ENCODE data around the gene VAV2. TPM values are rescaled to one million over a fixed set of nuclear protein-coding genes. Genes with fewer than 3 reads are reported as not detected.
A peak's percentile ranks its signal among the peaks of the same experiment; 100 is the strongest.

The VAV2 gene
- total RNA-seq, 1 donor from 2014 or later = 61.9 TPM

DNA sequence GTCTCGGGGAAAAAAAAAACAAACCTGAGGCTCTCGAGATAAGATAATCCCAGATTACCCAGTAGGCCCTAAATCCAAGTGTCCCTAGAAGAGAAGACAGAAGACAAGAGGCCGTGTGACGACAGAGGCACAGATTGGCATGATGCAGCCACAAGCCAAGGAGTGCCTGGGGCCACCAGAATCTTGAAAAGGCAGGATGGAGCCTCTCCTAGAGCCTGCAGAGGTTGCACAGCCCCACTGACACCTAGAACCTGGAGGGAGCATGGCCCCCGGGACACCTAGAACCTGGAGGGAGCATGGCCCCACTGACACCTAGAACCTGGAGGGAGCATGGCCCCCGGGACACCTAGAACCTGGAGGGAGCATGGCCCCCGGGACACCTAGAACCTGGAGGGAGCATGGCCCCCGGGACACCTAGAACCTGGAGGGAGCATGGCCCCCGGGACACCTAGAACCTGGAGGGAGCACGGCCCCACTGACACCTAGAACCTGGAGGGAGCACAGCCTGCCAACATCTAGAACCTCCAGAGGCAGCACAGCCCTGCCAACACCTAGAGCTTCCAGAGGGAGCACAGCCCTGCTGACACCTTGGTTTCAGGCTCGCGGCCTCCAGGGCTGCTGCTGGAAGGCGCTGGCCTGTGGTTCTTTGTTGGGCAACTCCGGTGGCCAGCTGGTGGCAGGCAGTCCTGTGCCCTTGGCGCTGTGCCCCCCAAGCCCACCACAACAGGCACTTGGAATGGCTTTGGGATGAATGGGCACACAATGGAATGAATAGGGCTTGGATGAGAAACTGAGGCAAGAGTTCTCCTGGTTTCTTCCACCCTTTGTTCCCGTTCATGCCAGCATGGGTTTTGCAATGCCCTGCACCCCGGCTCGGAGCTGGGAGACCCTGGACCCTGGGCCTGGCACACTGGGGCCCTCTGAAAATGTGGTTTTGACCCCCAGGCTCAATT, 39.2 kb downstream of the VAV2 start:
- TF ChIP-seq, protein P1, sequence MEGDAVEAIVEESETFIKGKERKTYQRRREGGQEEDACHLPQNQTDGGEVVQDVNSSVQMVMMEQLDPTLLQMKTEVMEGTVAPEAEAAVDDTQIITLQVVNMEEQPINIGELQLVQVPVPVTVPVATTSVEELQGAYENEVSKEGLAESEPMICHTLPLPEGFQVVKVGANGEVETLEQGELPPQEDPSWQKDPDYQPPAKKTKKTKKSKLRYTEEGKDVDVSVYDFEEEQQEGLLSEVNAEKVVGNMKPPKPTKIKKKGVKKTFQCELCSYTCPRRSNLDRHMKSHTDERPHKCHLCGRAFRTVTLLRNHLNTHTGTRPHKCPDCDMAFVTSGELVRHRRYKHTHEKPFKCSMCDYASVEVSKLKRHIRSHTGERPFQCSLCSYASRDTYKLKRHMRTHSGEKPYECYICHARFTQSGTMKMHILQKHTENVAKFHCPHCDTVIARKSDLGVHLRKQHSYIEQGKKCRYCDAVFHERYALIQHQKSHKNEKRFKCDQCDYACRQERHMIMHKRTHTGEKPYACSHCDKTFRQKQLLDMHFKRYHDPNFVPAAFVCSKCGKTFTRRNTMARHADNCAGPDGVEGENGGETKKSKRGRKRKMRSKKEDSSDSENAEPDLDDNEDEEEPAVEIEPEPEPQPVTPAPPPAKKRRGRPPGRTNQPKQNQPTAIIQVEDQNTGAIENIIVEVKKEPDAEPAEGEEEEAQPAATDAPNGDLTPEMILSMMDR (IDR thresholded peaks at IDR 0.05; ENCODE audit: unreplicated experiment) = no peak
- Mint-ChIP-seq H3K27ac (no peak overlapping the region), H3K36me3 (no peaks in the 10 kb centered on the region), H3K27me3 (ENCODE audit: low read depth) (no peaks in the 10 kb centered on the region), H3K9me3 (no peaks in the 10 kb centered on the region), H3K4me3 (no peak overlapping the region), H3K4me1 (peaks cover 46% of the 10 kb centered on the region)
- no peak for DNase-seq (ENCODE audit: low spot score in 2 of 2, unreplicated experiment in 2 of 2)

- H3K4me3 Mint-ChIP-seq = no peak overlapping the region
- H3K9me3 Mint-ChIP-seq = no peaks in the 10 kb centered on the region
Measured at GRCh38 chr9:133951265-133951664, 40.9 kb downstream of the VAV2 start.

GRCh38 chr9:133950629-133951111, 41.5 kb downstream of the VAV2 start:
- DNase-seq (ENCODE audit: low spot score in 2 of 2, unreplicated experiment in 2 of 2) = no peak
- TF ChIP-seq, protein P1 (IDR thresholded peaks at IDR 0.05; ENCODE audit: unreplicated experiment) = no peak
- Mint-ChIP-seq H3K36me3 (no peaks in the 10 kb centered on the region), H3K4me1 (peaks cover 33% of the 10 kb centered on the region), H3K9me3 (no peaks in the 10 kb centered on the region), H3K4me3 (peak overlapping the region; percentile 34), H3K27ac (peak overlapping the region; percentile 83), H3K27me3 (ENCODE audit: low read depth) (no peaks in the 10 kb centered on the region)

More at GRCh38 chr9:133951265-133951664, 40.9 kb downstream of the VAV2 start:
- H3K4me1 Mint-ChIP-seq = peaks cover 39% of the 10 kb centered on the region
- TF ChIP-seq, protein P1 (IDR thresholded peaks at IDR 0.05; ENCODE audit: unreplicated experiment) = no peak
- H3K36me3 Mint-ChIP-seq = no peaks in the 10 kb centered on the region
- peak overlapping the region; percentile 83 for H3K27ac Mint-ChIP-seq
- H3K27me3 Mint-ChIP-seq (ENCODE audit: low read depth) = no peaks in the 10 kb centered on the region
- DNase-seq (ENCODE audit: low spot score in 2 of 2, unreplicated experiment in 2 of 2) = no peak

- Mint-ChIP-seq H3K27me3 (ENCODE audit: low read depth) (no peaks in the 10 kb centered on the region), H3K36me3 (no peaks in the 10 kb centered on the region), H3K4me1 (peaks cover 32% of the 10 kb centered on the region), H3K27ac (peak overlapping the region; percentile 9), H3K9me3 (no peaks in the 10 kb centered on the region), H3K4me3 (no peak overlapping the region)
- TF ChIP-seq, protein P1 (IDR thresholded peaks at IDR 0.05; ENCODE audit: unreplicated experiment) = no peak
- no peak for DNase-seq (ENCODE audit: low spot score in 2 of 2, unreplicated experiment in 2 of 2)
Measured at GRCh38 chr9:133950192-133950591, 41.9 kb downstream of the VAV2 start.

- H3K27ac Mint-ChIP-seq = peak overlapping the region; percentile 53
- no peaks in the 10 kb centered on the region for H3K9me3 Mint-ChIP-seq
- no peaks in the 10 kb centered on the region for H3K27me3 Mint-ChIP-seq (ENCODE audit: low read depth)
- TF ChIP-seq, protein P1 (IDR thresholded peaks at IDR 0.05; ENCODE audit: unreplicated experiment) = no peak
- DNase-seq (ENCODE audit: low spot score in 2 of 2, unreplicated experiment in 2 of 2) = no peak
- peaks cover 27% of the 10 kb centered on the region for H3K4me1 Mint-ChIP-seq
- H3K4me3 Mint-ChIP-seq = no peak overlapping the region
- no peaks in the 10 kb centered on the region for H3K36me3 Mint-ChIP-seq
Measured at GRCh38 chr9:133949486-133950061, 42.5 kb downstream of the VAV2 start.

All from mesothelial cell of epicardium (in vitro differentiated cells).